K562 (cell line): ENCODE data around the gene FRMD4B. TPM values are rescaled to one million over a fixed set of nuclear protein-coding genes. Genes with fewer than 3 reads are reported as not detected.
A peak's percentile ranks its signal among the peaks of the same experiment; 100 is the strongest.

Experiments used
- CREB5 ChIP-seq: fragments of 250-450 bp; sonication (Bioruptor Pico); IDR thresholded peaks from 2 replicates; pipeline ENCODE4 v1.5.0; 2020; ENCODE audit warnings: mild to moderate bottlenecking
- FIP1L1 ChIP-seq: fragments of 200-400 bp; formaldehyde crosslinking; IDR thresholded peaks from 2 replicates; pipeline ENCODE4 v1.6.1; 2018; ENCODE audit warnings: mild to moderate bottlenecking, low read depth, low read length; ENCODE audit not compliant: poor library complexity, severe bottlenecking
- MAZ ChIP-seq, 2 experiments: fragments of 450-650 bp in 1 of 2; sonication (generic) in 1 of 2; formaldehyde crosslinking; IDR thresholded peaks in 1 of 2; conservative IDR thresholded peaks in 1 of 2; 2 replicates each; pipeline versions ENCODE4 v1.4.0 to v1.5.0; 2020; ENCODE audit warnings: mild to moderate bottlenecking in 1 of 2, missing genetic modification reagents in 1 of 2
- POLR2G ChIP-seq: fragments of 200-400 bp; formaldehyde crosslinking; IDR thresholded peaks from 2 replicates; pipeline ENCODE4 v1.6.1; 2017; ENCODE audit warnings: low read depth, mild to moderate bottlenecking, antibody characterized with exemption, low read length, moderate library complexity
- REST ChIP-seq, 2 experiments: fragments of 450-650 bp; formaldehyde crosslinking in 1 of 2; IDR thresholded peaks; 2 replicates each; pipeline versions ENCODE4 v1.4.0 to v1.6.1; 2014 to 2020; ENCODE audit warnings: mild to moderate bottlenecking in 2 of 2, borderline replicate concordance in 1 of 2, low read depth in 1 of 2
- THAP12 ChIP-seq: fragments of 250-450 bp; sonication (Bioruptor Pico); IDR thresholded peaks from 2 replicates; pipeline ENCODE4 v1.9.0; 2021; ENCODE audit warnings: mild to moderate bottlenecking, inconsistent platforms
- ZNF507 ChIP-seq: conservative IDR thresholded peaks from 2 replicates; pipeline ENCODE4 v1.6.1; 2017; ENCODE audit warnings: missing genetic modification characterization, missing compliant biosample characterization
- ZNF76 ChIP-seq: fragments of 250-450 bp; sonication (Bioruptor Pico); IDR thresholded peaks from 2 replicates; pipeline ENCODE4 v1.4.0; 2020; ENCODE audit warnings: mild to moderate bottlenecking, moderate library complexity, borderline replicate concordance
- ZNF830 ChIP-seq: fragments of 250-450 bp; sonication (Bioruptor Pico); IDR thresholded peaks from 2 replicates; pipeline ENCODE4 v1.5.0; 2021; ENCODE audit warnings: mild to moderate bottlenecking
- polyA plus RNA-seq, 8 experiments: library from polyadenylated mRNA; depleted of rRNA in 4 of 8; stranded (reverse) in 5 of 8; unstranded in 3 of 8; fragments of >200 nt; fragmentation: Nextera tagmentation in 2 of 8; fragmentation: Illumina TruSeq in 1 of 8; extraction: Ambion mirVana in 2 of 8; extraction: Trizol in 1 of 8; gene quantifications; 2 replicates each; pipeline versions ENCODE4 v1.2.1 to v1.2.3, GENCODE V29; 2011 to 2014; ENCODE audit warnings: inconsistent platforms in 1 of 8, missing spikeins in 1 of 8
- total RNA-seq, 7 experiments: library from RNA; depleted of rRNA in 6 of 7; stranded (reverse); fragments of >200 nt in 6 of 7; fragmentation: Illumina TruSeq in 2 of 7; extraction: Trizol in 2 of 7; gene quantifications; 2 replicates each; pipeline versions ENCODE4 v1.2.1 to v1.2.3, GENCODE V29; 2011 to 2021; ENCODE audit warnings: low replicate concordance in 1 of 7
- TF ChIP-seq, protein P1 (sequence below): fragments of 250-450 bp; sonication (Bioruptor Pico); IDR thresholded peaks from 2 replicates; pipeline ENCODE4 v1.8.0; 2022; ENCODE audit warnings: inconsistent platforms

The FRMD4B gene
- total and polyA plus RNA-seq, 9 of the 15 experiments (the other 6 are each of a cell fraction or from before 2014, with no cell fraction given), result 0.03 to 0.09 (median 0.04) TPM; not detected in 3

- no peak for TF ChIP-seq ZNF76 (CRISPR knock-in tag)
- TF ChIP-seq ZNF830 (CRISPR knock-in tag), result no peak
- no peak for TF ChIP-seq THAP12
- no peak for TF ChIP-seq POLR2G
- TF ChIP-seq FIP1L1, result no peak
- TF ChIP-seq, protein P1, sequence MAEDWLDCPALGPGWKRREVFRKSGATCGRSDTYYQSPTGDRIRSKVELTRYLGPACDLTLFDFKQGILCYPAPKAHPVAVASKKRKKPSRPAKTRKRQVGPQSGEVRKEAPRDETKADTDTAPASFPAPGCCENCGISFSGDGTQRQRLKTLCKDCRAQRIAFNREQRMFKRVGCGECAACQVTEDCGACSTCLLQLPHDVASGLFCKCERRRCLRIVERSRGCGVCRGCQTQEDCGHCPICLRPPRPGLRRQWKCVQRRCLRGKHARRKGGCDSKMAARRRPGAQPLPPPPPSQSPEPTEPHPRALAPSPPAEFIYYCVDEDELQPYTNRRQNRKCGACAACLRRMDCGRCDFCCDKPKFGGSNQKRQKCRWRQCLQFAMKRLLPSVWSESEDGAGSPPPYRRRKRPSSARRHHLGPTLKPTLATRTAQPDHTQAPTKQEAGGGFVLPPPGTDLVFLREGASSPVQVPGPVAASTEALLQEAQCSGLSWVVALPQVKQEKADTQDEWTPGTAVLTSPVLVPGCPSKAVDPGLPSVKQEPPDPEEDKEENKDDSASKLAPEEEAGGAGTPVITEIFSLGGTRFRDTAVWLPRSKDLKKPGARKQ (CRISPR knock-in tag), result no peak
- TF ChIP-seq CREB5 (CRISPR knock-in tag), result no peak
- TF ChIP-seq REST (IDR thresholded peaks at IDR 0.05; ENCODE audit: borderline replicate concordance), result peak; percentile 80
- no peak for TF ChIP-seq REST (CRISPR knock-in tag; IDR thresholded peaks at IDR 0.05; ENCODE audit: low read depth)
- TF ChIP-seq MAZ (CRISPR knock-in tag; conservative IDR thresholded peaks at IDR 0.05 in 1 of 2, IDR thresholded peaks at IDR 0.05 in 1 of 2), result 0 out of 4 replicates have a peak, but pooled peaks of 1 of the 2 experiments have one; percentile 17
- TF ChIP-seq ZNF507 (tag), result no peak
These were observed 224.1 kb downstream of the FRMD4B start (continued) for GRCh38 chr3:69161587-69162307.
